HTR-8/SVneo (cell line): ENCODE measurements around the gene DNAJB5.

Source experiments
- DNase-seq: peaks from one replicate; pipeline ENCODE4 v3.0.0; 2011; ENCODE audit warnings: low spot score, mixed read lengths; ENCODE audit not compliant: insufficient read length
- FAIRE-seq: peaks from 2 replicates; lab custom pipeline; 2011; peaks lifted over from hg19 to GRCh38; lab: Jason Lieb, UNC

Gene DNAJB5

DNA sequence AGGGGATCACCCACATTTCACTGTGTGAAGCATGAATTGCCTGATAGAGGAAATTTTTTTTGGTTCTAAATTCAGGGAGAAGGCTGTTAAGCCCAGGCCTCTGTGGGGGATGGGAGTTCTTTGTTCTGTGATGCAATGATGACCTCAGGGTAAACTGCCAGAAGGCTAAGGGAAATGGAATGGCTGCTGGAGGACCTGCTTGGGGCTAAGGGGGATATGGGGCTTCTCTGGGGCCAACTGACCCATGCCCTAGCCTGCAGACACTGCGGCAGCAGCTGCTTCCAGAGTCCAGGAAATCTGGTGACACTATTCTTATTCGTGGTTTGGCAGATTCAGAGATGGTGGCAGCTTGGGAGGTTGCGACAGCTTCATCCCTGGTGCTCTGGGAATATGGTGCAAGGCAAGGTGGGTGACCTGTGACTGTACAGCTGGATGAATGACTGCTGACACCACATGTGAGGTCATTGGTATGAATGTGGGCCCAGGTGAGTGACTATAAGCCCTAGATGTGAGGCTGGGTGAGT is 52.6 kb downstream of the DNAJB5 start:
- DNase-seq (peak; percentile 8), FAIRE-seq (no peak)

DNA sequence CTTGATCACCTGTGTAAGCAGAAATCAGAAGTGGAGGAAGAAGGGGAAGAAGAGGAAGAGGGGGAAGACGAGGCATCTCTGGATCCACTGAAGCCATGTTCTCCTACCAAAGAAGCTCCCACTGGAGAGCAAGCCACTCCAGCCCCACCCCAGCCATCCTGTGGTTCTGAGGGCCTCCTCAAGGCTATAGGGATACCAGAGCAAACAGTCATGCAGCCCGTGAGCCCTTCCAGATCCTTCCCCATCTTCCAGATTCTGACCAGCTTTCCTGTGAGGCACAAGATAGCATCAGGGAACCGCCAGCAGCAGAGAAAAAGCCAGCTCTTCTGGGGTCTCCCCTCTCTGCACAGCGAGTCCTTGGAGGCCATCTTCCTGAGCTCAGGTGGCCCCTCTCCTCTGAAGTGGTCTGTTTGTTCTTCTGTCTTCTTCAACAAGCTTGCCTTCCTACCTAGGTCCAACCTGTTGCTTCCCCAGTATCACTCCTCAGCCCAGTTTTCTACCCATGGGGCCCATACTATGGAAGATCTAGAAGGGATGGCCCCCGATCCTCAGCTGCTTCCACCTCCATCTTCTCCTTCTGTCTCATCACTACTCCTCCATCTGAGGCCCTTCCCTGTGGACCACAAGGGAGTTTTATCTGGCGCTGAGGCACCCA is 53.5 kb downstream of the DNAJB5 start:
- FAIRE-seq, result no peak
- DNase-seq, result no peak

GRCh38 chr9:35044071-35044470 is 54.5 kb downstream of the DNAJB5 start:
- FAIRE-seq (no peak), DNase-seq (no peak)
